GM12878 (cell line): ENCODE measurements around the gene SLC25A26. TPM values are rescaled to one million over a fixed set of nuclear protein-coding genes. Genes with fewer than 3 reads are reported as not detected.

Experiments used
- polyA plus RNA-seq, 11 experiments: library from polyadenylated mRNA; depleted of rRNA in 4 of 11; unstranded in 6 of 11; stranded (reverse) in 5 of 11; fragments of >200 nt; fragmentation: Nextera tagmentation in 4 of 11; fragmentation: Illumina TruSeq in 1 of 11; extraction: Ambion mirVana in 4 of 11; extraction: Trizol in 1 of 11; gene quantifications; 1 replicate in 1 of 11; 2 replicates in 10 of 11; pipeline versions ENCODE4 v1.2.1 to v1.2.3, GENCODE V29; 2011 to 2016; ENCODE audit warnings: inconsistent platforms in 2 of 11, missing spikeins in 2 of 11, low read depth in 1 of 11
- small RNA-seq: library from RNA; depleted of rRNA; stranded (forward); fragments of <200 nt; gene quantifications from one replicate; pipeline ENCODE3, GENCODE V24; 2014
- total RNA-seq, 4 experiments: library from RNA; depleted of rRNA in 3 of 4; stranded (reverse); fragments of >200 nt in 3 of 4; fragmentation: Illumina TruSeq in 1 of 4; extraction: Trizol in 1 of 4; gene quantifications; 2 replicates each; pipeline versions ENCODE4 v1.2.1 to v1.2.3, GENCODE V29; 2013 to 2021

The SLC25A26 gene
- total and polyA plus RNA-seq, 10 of the 15 experiments (the other 5 are each of a cell fraction or from before 2014, with no cell fraction given) = 14.6 to 49.7 (median 24.9) TPM

Small RNA genes within 50 kb of the gene (small RNA-seq; reads per million reads assigned to genes)
- gene RN7SL482P (not detected), gene RNU6-787P (not detected)

Other genes starting within 250 kb of the SLC25A26 start
- gene MAGI1, start 182.1 kb upstream of the SLC25A26 start, total RNA-seq (2014; rRNA removed) = 0.51 and 0.54 TPM in 2 replicates
- gene MAGI1, start 182.1 kb upstream of the SLC25A26 start, total RNA-seq (2014; rRNA removed; fragmentation: Illumina TruSeq; extraction: Trizol) = 0.18 TPM in 2 replicates
- 0.40 and 0.49 TPM in 2 replicates for gene MAGI1, start 182.1 kb upstream of the SLC25A26 start, total RNA-seq (2021)
- gene MAGI1, start 182.1 kb upstream of the SLC25A26 start, polyA plus RNA-seq (2011; rRNA removed) = 2.6 and 3.3 TPM in 2 replicates
- 0.19 and 0.22 TPM in 2 replicates for gene MAGI1, start 182.1 kb upstream of the SLC25A26 start, polyA plus RNA-seq (2014; fragmentation: Illumina TruSeq; extraction: Trizol)
- under 1 TPM; 0.02 to 0.06 TPM for gene MAGI1, start 182.1 kb upstream of the SLC25A26 start, polyA plus RNA-seq (2014; fragmentation: Nextera tagmentation; extraction: Ambion mirVana)
- 0.16 and 0.44 TPM in 2 replicates for gene MAGI1, start 182.1 kb upstream of the SLC25A26 start, polyA plus RNA-seq (2014; rRNA removed)
- gene MAGI1, start 182.1 kb upstream of the SLC25A26 start, polyA plus RNA-seq (2016; fragmentation: Nextera tagmentation; extraction: Ambion mirVana) = under 1 TPM in 1 of 2 experiments, not detected in 1; 0.29 TPM